OCI-LY3 (cell line): ENCODE measurements around the gene PABPC5.

Source experiments
- H2AFZ ChIP-seq: fragments of 200-600, 300-600 bp; shearing (Covaris generic); 2 replicates; pipeline ENCODE4 v1.6.0; 2014; ENCODE audit warnings: antibody characterized with exemption, low read depth, low read length
- H3K27ac ChIP-seq: fragments of 200-600, 300-600 bp; sonication (generic); 2 replicates; pipeline ENCODE4 v1.5.1; 2014; ENCODE audit warnings: mild to moderate bottlenecking, low read length, moderate library complexity, mixed read lengths
- H3K27me3 ChIP-seq: fragments of 200-600, 300-600 bp; sonication (generic); 2 replicates; pipeline ENCODE4 v1.6.1; 2014; ENCODE audit warnings: low read depth, low read length, mixed read lengths
- H3K36me3 ChIP-seq: fragments of 200-600, 300-600 bp; sonication (generic); replicated peaks from 2 replicates; pipeline ENCODE3; 2014; ENCODE audit warnings: low read depth, low read length, mixed read lengths
- H3K4me1 ChIP-seq: fragments of 300-600, 200-600 bp; sonication (generic); 2 replicates; pipeline ENCODE4 v1.6.1; 2014; ENCODE audit warnings: low read length, mixed read lengths
- H3K4me2 ChIP-seq: fragments of 200-600, 300-600 bp; sonication (generic); 2 replicates; pipeline ENCODE4 v1.6.1; 2014; ENCODE audit warnings: low read length, mixed read lengths
- H3K4me3 ChIP-seq: fragments of 300-600, 200-600 bp; sonication (generic); 2 replicates; pipeline ENCODE4 v1.5.1; 2014; ENCODE audit warnings: antibody characterized with exemption, mild to moderate bottlenecking, low read length, moderate library complexity
- H3K79me2 ChIP-seq: fragments of 300-600, 200-600 bp; shearing (Covaris generic); 2 replicates; pipeline ENCODE4 v1.6.1; 2014; ENCODE audit warnings: mild to moderate bottlenecking, low read length, mixed read lengths
- H3K9ac ChIP-seq: fragments of 300-600, 200-600 bp; shearing (Covaris generic); 2 replicates; pipeline ENCODE4 v1.6.0; 2014; ENCODE audit warnings: mild to moderate bottlenecking, low read length, moderate library complexity
- H3K9me3 ChIP-seq: fragments of 200-600, 300-600 bp; shearing (Covaris generic); 2 replicates; pipeline ENCODE4 v1.6.1; 2014; ENCODE audit warnings: low read length, mixed read lengths; ENCODE audit not compliant: insufficient read depth
- H4K20me1 ChIP-seq: fragments of 200-600, 300-600 bp; sonication (generic); 2 replicates; pipeline ENCODE4 v1.6.1; 2016; ENCODE audit warnings: low read length, mixed read lengths; ENCODE audit not compliant: insufficient read depth
- EZH2phosphoT487 ChIP-seq: fragments of 200-600 bp; shearing (Covaris generic); IDR thresholded peaks from 2 replicates; pipeline ENCODE4 v1.6.1; 2018; ENCODE audit warnings: antibody characterized with exemption, mixed run types, low read depth
- TF ChIP-seq, protein P1 (sequence below): fragments of 200-600, 300-600 bp; sonication (generic); IDR thresholded peaks from 2 replicates; pipeline ENCODE4 v1.5.1; 2014; ENCODE audit warnings: antibody characterized with exemption, low read length, low read depth

The PABPC5 gene

DNA sequence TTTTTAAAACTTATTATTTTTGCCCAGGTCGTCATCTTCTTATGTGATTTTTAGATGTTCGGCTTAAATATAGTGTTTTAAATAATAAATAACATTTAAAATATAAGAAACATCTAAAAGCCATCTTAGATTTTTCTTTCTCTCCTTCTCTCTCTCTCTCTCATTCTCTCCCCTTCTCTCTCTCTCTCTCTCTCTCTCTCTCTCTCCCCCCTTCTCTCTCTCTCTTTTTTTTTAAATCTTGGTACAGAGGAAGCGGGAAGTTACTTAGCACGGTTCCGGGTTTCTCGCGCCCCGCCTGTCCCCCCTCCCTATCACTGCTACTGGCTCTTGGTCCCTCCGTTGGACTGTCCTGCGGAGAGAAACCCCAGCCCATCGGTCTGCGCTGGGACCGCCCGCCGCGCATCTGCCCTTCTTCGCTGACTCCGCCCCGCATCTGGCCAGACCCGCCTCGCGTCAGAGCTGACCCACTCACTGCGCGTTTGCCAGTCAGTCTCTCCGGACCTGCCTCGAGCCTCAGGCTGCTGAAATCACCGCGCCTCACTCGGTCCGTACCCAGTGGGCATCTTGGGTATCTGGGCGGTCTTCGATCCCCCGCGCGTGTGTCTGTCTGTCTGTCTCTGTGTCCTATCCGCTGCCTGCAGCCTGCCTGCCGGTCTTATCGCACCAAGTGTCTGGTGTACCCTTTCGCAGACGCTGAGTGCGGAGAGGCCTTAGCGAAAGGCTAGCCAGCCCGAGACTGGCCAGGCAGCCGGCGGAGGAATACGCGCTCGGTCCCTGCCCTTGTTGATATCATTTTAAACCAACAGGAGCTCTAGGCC, at the start of gene PABPC5:
TSS of gene PABPC5 (plus strand) at position 489 of the 818 bp plus-strand sequence. CDS start 739 bp downstream, outside the sequence.
- Histone ChIP-seq H3K36me3 (no peaks in the 10 kb centered on the region), H2AFZ (no peak within 1 kb of the TSS), H3K4me1 (no peaks in the 10 kb centered on the region), H3K9me3 (no peaks in the 10 kb centered on the region), H3K9ac (no peak within 1 kb of the TSS), H3K4me2 (no peak within 1 kb of the TSS), H3K27me3 (no peaks in the 10 kb centered on the region), H3K79me2 (no peaks in the 10 kb centered on the region), H3K4me3 (no peak within 1 kb of the TSS), H4K20me1 (no peaks in the 10 kb centered on the region), H3K27ac (no peak within 1 kb of the TSS)
- TF ChIP-seq, protein P1, sequence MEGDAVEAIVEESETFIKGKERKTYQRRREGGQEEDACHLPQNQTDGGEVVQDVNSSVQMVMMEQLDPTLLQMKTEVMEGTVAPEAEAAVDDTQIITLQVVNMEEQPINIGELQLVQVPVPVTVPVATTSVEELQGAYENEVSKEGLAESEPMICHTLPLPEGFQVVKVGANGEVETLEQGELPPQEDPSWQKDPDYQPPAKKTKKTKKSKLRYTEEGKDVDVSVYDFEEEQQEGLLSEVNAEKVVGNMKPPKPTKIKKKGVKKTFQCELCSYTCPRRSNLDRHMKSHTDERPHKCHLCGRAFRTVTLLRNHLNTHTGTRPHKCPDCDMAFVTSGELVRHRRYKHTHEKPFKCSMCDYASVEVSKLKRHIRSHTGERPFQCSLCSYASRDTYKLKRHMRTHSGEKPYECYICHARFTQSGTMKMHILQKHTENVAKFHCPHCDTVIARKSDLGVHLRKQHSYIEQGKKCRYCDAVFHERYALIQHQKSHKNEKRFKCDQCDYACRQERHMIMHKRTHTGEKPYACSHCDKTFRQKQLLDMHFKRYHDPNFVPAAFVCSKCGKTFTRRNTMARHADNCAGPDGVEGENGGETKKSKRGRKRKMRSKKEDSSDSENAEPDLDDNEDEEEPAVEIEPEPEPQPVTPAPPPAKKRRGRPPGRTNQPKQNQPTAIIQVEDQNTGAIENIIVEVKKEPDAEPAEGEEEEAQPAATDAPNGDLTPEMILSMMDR, result no peak
- TF ChIP-seq EZH2phosphoT487, result no peak

DNA sequence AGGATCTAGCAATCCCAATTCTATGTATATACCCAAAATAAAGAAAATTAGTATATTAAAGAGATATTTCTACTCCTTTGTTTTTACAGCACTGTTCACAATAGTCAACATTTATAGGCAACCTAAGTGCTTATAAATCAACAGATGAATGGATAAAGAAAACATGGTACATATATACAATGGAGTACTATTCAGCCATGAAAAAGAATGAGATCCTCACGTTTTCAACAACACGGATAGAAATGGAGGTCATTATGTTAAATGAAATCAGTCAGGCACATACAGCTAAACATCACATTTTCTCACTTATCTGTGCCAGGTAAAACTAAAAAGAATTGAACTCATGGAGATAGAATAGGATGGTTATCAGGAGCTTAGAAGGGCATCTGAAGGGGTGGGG, 45.6 kb upstream of the PABPC5 start:
- H3K79me2 ChIP-seq, result no peaks in the 10 kb centered on the region
- no peak overlapping the region for H3K27ac ChIP-seq
- H2AFZ ChIP-seq, result no peak overlapping the region
- no peaks in the 10 kb centered on the region for H3K36me3 ChIP-seq
- H3K27me3 ChIP-seq, result no peaks in the 10 kb centered on the region
- H3K9me3 ChIP-seq, result no peaks in the 10 kb centered on the region
- TF ChIP-seq, protein P1, result no peak
- no peak overlapping the region for H3K4me2 ChIP-seq
- H4K20me1 ChIP-seq, result no peaks in the 10 kb centered on the region
- no peak overlapping the region for H3K9ac ChIP-seq
- H3K4me3 ChIP-seq, result no peak overlapping the region
- no peaks in the 10 kb centered on the region for H3K4me1 ChIP-seq

DNA sequence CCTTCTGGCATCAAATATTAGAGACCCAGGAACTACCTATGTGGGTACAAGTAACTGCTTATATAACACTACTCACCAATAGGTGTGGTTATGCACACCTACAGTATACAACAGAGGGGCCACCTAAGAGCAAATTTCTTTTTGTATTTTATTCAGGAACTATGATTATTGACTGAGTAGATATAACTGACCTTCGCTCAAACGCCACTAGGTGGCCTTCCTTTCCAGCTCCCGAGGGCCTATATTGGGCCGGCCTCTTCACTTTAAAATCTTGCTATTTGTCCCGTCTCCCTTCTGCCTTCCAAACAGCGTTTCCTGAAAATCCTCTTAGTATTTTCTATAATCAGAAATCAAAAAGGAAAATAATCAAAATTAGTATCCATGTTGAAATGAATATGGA, 19.9 kb upstream of the PABPC5 start:
- TF ChIP-seq EZH2phosphoT487, result no peak
- TF ChIP-seq, protein P1, result peak; percentile 49
- no peaks in the 10 kb centered on the region for H3K79me2 ChIP-seq

DNA sequence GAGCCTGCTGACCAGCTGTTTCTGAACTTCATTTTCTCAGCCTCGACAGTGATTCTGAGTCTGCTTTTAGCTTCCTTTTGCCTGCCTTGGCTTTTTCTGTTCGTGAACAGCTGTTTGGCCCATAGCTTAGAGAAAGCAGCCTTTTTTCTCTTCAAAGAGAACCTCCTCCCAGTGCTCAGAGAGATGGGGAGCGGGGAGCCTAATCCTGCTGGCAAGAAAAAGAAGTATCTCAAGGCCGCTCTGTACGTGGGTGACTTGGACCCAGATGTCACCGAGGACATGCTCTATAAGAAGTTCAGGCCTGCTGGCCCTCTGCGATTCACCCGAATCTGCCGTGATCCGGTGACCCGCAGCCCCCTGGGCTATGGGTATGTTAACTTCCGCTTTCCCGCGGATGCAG, 756 bp downstream of the PABPC5 start:
- Histone ChIP-seq H2AFZ (no peak overlapping the region), H3K9me3 (no peaks in the 10 kb centered on the region), H3K27ac (no peak overlapping the region), H3K36me3 (no peaks in the 10 kb centered on the region), H3K79me2 (no peaks in the 10 kb centered on the region), H3K4me3 (no peak overlapping the region), H3K9ac (no peak overlapping the region), H3K4me2 (no peak overlapping the region), H3K4me1 (no peaks in the 10 kb centered on the region), H4K20me1 (no peaks in the 10 kb centered on the region), H3K27me3 (no peaks in the 10 kb centered on the region)
- TF ChIP-seq, protein P1, result no peak
- TF ChIP-seq EZH2phosphoT487, result no peak

More for the DNA sequence above, 19.9 kb upstream of the PABPC5 start:
- no peak overlapping the region for H3K9ac ChIP-seq
- H3K36me3 ChIP-seq, result no peaks in the 10 kb centered on the region
- H3K27me3 ChIP-seq, result no peaks in the 10 kb centered on the region
- H3K4me3 ChIP-seq, result no peak overlapping the region
- H4K20me1 ChIP-seq, result no peaks in the 10 kb centered on the region
- no peak overlapping the region for H2AFZ ChIP-seq
- H3K4me2 ChIP-seq, result no peak overlapping the region
- no peaks in the 10 kb centered on the region for H3K9me3 ChIP-seq
- H3K4me1 ChIP-seq, result no peaks in the 10 kb centered on the region
- no peak overlapping the region for H3K27ac ChIP-seq
